A549 treated with DMSO at 1 μM for 4 hours (cell line): ENCODE measurements around the gene ZNF692. TPM values are rescaled to one million over a fixed set of nuclear protein-coding genes. Genes with fewer than 3 reads are reported as not detected.

ENCODE experiments used
- total RNA-seq: library from RNA; stranded (reverse); fragments of 200-300 nt; extraction: Qiagen RNA extraction; gene quantifications from 5 replicates; pipeline ENCODE4 v1.2.3, GENCODE V29; 2022; ENCODE audit warnings: low read depth

The ZNF692 gene, protein sequence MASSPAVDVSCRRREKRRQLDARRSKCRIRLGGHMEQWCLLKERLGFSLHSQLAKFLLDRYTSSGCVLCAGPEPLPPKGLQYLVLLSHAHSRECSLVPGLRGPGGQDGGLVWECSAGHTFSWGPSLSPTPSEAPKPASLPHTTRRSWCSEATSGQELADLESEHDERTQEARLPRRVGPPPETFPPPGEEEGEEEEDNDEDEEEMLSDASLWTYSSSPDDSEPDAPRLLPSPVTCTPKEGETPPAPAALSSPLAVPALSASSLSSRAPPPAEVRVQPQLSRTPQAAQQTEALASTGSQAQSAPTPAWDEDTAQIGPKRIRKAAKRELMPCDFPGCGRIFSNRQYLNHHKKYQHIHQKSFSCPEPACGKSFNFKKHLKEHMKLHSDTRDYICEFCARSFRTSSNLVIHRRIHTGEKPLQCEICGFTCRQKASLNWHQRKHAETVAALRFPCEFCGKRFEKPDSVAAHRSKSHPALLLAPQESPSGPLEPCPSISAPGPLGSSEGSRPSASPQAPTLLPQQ
- total RNA-seq: 11.9 to 30.1 TPM (median 25.4 TPM) in 5 replicates

DNA sequence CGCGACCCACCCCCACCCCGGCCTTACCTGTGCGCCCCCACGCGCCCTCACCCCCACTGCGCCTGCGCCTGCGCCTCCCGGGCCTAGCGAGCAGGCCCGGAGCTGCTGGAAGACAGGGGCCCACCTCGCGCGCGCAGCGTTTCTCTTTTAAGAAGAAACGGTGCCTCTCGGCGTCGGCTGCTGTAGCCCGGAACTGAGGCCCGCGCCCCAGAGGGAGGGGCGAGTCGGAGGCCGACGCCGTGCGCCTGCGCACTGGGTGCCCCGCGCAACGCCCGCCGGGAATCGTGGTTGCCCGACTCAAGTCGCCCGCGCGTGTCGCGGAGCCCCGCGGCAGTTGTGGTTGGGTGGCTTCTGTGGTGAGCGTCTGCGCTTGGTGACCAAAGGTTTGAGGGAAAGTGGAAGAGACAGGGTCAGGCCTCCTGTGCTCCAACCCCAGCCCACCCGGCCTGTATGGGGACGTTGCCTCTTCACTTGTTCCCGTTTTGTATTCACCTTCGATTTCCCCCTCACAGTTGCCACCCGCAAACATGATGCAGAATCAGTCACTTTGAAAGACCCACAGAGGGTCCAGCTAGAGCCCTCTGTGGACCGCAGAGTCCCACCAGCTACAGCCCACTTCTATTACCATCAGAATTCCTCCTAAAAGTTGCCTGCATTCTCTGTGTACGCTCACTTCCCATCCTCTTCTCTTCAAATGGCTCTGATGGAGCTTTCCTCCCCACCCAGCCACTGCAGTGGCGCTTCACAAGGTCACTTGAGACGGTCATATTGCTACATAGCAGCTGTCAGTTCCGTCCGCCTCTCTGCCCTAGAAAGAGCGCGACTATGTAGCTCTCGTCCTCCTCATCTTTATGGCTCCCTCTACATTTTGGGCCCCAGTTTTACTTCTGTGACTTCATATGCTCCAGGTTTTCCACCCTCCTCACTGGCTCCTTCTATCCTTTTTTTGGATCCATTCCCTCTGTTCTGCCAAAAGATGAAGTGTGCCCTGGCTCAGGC lies at the start of gene ZNF692:
TSS of gene ZNF692 (minus strand) at position 195 of the 999 bp plus-strand sequence. CDS start 776 bp downstream, outside the sequence.

DNA sequence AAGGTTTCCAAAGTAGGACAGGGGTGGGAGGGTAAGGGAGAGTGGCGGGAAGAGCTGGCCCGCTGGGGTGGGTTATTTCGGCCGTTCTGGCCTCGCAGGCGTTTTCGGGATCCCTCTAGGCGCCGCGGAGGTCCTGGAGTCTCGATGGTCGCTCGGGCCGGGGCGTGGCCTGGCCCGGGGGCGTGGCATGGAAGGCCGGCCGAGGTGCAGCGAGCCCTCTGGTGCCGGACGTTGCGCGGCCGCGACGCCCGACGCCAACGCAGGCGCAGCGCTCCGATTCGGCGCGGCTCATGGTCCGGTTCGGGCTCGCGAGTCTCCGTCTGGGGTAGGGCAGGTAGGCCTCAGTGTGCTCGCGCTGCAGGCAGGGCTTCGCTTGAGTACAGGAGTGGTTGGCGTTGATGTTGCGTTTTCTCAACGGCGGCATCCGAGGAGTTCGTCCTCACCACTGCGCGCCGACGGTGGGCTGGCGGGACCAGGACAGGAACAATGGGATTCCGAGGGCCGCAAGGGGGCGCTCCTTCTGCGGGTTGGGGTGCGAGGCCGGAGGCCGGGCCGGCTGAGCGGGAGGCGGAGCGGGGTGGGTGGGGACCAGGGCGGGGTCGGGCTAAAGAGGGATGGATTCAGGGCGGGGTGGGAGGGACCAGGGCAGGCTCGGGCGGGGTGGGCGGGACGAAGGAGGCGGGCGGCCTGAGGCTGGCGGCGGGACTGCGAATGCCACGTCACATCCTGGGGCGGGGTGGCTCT lies 47.3 kb upstream of the ZNF692 start, which contains the start of gene PGBD2:
TSS of gene PGBD2 (plus strand) at position 227 of the 744 bp plus-strand sequence. CDS start 7,628 bp downstream, outside the sequence.

DNA sequence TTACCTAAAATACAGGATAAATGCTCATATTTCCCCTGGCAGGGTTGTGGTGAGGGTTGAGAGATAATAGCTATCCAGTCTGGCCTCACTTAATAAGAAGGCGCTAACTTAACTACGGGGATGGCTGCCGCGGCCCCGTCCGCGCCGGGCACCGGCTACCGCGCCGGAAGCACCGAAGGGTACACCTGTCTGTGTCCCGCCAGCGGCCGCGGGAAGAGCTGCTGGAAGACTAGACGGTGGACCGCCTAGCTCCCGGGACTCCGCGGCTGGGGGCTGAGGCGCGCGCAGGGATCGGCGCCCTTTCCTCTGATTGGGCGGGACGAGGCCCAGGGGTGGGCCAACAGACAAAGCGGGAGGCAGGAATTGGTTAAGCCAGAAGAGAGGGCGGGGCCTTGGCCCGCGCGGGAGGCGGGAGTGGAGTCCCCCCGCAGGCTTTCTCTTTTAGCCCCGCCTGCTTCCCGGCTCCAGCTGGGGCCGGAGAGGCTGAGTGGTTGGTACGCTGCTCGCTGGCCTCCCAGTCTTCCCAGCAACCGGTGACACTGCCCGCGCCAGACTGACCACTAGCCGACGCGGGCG lies 21.0 kb downstream of the ZNF692 start, which contains the start of gene ZNF672:
TSS of gene ZNF672 (plus strand) at position 444 of the 576 bp plus-strand sequence. CDS start 9,051 bp downstream, outside the sequence.

DNA sequence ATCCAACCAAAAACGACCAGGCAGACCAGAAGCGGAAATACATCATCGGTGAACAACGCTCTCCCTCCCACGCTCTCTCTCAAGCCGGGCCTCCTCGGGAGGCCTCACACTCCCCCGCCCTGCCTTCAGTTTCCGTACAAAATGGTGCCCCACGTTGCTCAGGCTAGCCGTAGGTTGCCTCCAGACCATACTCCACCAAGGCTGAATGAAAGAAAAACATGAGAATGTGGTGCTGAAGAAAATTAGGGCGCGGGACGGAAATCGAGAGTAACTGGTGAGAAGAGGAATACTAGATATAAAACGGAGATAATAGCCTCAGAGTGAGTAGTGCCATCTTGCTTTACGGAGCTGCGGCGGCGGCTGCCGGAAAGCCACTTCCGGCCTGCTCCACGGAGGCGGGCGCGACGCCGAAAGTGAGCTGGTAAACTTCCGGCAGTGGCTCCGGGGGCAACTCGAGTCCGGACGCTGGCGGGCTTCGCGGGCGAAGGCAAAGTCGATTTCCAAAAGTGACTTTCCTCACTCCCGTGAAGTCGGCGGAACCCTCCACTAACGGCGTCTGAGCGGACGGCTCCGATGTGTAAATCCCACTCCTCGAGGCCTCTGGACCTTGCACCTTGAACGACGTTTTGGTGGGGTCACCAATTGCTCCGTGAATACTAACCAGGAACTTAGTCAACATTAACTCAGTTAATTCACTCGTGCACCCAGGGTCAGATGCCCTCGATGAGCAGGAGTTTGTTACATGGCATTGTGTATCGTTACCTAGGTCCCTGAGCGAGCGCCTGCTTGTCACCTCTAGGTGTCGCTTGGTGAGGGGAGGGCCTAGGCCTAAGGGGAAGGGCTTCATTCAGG lies 32.8 kb downstream of the ZNF692 start, which contains the start of gene SH3BP5L:
TSS of gene SH3BP5L (minus strand) at position 7 of the 852 bp plus-strand sequence. CDS start 980 bp downstream, outside the sequence.

Other genes with a start within 250 kb of the ZNF692 start
- gene OR2T11, start 224.0 kb downstream of the ZNF692 start, total RNA-seq: not detected in 5 replicates
- not detected in 5 replicates for gene OR2T35, start 213.8 kb downstream of the ZNF692 start, total RNA-seq
- gene OR2T27, start 203.6 kb downstream of the ZNF692 start, total RNA-seq: not detected in 5 replicates
- not detected in 5 replicates for gene OR14I1, start 156.3 kb downstream of the ZNF692 start, total RNA-seq
- gene LYPD8, start 103.3 kb downstream of the ZNF692 start, total RNA-seq: 0.11 to 0.32 TPM (median 0.17 TPM) in 3 of 5 replicates, not detected in the others
- 24.8 to 29.0 TPM (median 27.3 TPM) in 5 replicates for gene SH3BP5L, start 33.2 kb downstream of the ZNF692 start, total RNA-seq
- gene ZNF672, start 20.9 kb downstream of the ZNF692 start, total RNA-seq: 19.4 to 26.5 TPM (median 24.3 TPM) in 5 replicates
- 4.2 to 5.3 TPM (median 4.7 TPM) in 5 replicates for gene PGBD2, start 47.1 kb upstream of the ZNF692 start, total RNA-seq